ENCODE measurements around the gene MTFR2. TPM values are rescaled to one million over a fixed set of nuclear protein-coding genes. Genes with fewer than 3 reads are reported as not detected.

The MTFR2 gene
- 17.4 and 20.1 TPM in 2 replicates for polyA plus RNA-seq (2011; rRNA removed)
- 17.4 and 17.6 TPM in 2 replicates for polyA plus RNA-seq (2012; cell fraction: cytosol; rRNA removed)
- 15.4 and 21.6 TPM in 2 replicates for polyA plus RNA-seq (2012; cell fraction: nucleus; rRNA removed)
- 11.3 to 11.8 TPM (median 11.6 TPM) in 3 replicates for polyA plus RNA-seq (2017; fragmentation: RNase III; extraction: RNeasy Plus Mini Kit Qiagen cat#74134 plus additional on column Dnase treatment)
- 13.5 and 16.9 TPM in 2 replicates for polyA minus RNA-seq (2011; rRNA and poly(A)+ RNA removed)

DNA sequence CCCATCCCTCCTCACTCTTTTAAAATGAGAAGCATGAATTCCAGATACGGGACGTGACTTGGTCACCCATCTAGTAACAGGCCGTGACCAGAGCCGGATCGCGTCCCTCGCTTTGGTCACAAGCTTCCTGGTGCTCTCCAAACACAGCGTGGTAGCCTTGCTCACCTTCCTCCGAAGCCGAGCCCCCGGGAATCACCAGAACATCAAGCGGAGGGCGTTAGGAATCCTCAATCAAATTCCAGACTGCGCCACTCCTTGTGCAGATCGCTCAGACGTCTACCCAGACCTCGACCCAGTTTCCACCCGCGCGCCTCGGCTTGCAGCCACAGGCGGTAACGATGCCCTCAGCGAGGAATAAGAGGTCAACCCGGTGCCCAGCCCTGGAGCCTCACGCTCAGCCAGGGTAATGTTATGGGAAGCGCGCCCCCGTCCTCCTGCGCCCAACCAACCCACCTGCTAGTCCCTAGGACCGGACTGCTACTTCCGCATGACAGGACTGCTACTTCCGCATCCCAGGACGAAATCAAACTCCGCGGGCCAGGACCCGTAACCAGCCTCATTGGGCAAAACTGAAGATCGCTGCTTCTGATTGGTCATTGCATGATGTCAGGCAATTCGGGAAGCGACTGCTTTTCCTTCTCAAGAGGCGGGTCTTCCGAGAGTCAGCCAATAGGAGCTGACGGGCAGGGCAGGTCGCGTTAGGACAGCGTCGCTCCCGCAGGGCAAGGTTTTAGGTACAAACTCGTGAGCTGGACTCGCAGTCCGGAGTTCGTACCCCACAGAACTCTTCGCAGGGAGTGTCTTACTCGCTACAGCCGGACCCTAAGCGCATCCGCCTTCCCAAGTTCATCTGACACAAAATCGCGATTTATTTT is at the start of gene MTFR2:
Gene MTFR2, minus strand, starts transcription at position 501 of the 875 bp plus-strand sequence. CDS start 1,212 bp downstream, outside the sequence.
- H3K4me1 ChIP-seq, result peaks cover 16% of the 10 kb centered on the region; the same call in 2 of the 3 replicates
- FAIRE-seq (peak; percentile 46), DNase-seq (ENCODE audit: low read depth in 1 of 2, low spot score in 1 of 2) (peak; percentile 96 to 98), ATAC-seq (peak; percentile 89 to 95)
- peak within 1 kb of the TSS; percentile 81 to 93 for H3K27ac ChIP-seq
- H3K4me2 ChIP-seq, result peak within 1 kb of the TSS; percentile 99
- peak within 1 kb of the TSS; percentile 91 for H3K4me3 ChIP-seq
- POLR2A ChIA-PET, result interaction anchor here (0.5 to 4.6 kb wide), 5 partner anchors 9 to 39 kb away, joined by 3 to 33 read pairs (median 3); partner anchors contain the start of gene BCLAF1
- CTCF ChIA-PET, result interaction anchor here (0.5 to 2.2 kb wide), 6 partner anchors 13 to 297 kb away, joined by 3 to 7 read pairs (median 5); no protein-coding TSS in a partner anchor
- under 1% methylated on average over 31 of the region's 59 CpGs for WGBS (ENCODE audit: missing lambda C conversion rate)
- H3K9me3 ChIP-seq, result no peaks in the 10 kb centered on the region
- TF ChIP-seq, protein P1, sequence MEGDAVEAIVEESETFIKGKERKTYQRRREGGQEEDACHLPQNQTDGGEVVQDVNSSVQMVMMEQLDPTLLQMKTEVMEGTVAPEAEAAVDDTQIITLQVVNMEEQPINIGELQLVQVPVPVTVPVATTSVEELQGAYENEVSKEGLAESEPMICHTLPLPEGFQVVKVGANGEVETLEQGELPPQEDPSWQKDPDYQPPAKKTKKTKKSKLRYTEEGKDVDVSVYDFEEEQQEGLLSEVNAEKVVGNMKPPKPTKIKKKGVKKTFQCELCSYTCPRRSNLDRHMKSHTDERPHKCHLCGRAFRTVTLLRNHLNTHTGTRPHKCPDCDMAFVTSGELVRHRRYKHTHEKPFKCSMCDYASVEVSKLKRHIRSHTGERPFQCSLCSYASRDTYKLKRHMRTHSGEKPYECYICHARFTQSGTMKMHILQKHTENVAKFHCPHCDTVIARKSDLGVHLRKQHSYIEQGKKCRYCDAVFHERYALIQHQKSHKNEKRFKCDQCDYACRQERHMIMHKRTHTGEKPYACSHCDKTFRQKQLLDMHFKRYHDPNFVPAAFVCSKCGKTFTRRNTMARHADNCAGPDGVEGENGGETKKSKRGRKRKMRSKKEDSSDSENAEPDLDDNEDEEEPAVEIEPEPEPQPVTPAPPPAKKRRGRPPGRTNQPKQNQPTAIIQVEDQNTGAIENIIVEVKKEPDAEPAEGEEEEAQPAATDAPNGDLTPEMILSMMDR (IDR thresholded peaks at IDR 0.05), result no peak
- TF ChIP-seq POLR2AphosphoS2 (conservative IDR thresholded peaks at IDR 0.05; ENCODE audit: low read length), result peak; percentile 98
- no peak for TF ChIP-seq ZSCAN20 (CRISPR knock-in tag; IDR thresholded peaks at IDR 0.05)
- TF ChIP-seq, protein P2, sequence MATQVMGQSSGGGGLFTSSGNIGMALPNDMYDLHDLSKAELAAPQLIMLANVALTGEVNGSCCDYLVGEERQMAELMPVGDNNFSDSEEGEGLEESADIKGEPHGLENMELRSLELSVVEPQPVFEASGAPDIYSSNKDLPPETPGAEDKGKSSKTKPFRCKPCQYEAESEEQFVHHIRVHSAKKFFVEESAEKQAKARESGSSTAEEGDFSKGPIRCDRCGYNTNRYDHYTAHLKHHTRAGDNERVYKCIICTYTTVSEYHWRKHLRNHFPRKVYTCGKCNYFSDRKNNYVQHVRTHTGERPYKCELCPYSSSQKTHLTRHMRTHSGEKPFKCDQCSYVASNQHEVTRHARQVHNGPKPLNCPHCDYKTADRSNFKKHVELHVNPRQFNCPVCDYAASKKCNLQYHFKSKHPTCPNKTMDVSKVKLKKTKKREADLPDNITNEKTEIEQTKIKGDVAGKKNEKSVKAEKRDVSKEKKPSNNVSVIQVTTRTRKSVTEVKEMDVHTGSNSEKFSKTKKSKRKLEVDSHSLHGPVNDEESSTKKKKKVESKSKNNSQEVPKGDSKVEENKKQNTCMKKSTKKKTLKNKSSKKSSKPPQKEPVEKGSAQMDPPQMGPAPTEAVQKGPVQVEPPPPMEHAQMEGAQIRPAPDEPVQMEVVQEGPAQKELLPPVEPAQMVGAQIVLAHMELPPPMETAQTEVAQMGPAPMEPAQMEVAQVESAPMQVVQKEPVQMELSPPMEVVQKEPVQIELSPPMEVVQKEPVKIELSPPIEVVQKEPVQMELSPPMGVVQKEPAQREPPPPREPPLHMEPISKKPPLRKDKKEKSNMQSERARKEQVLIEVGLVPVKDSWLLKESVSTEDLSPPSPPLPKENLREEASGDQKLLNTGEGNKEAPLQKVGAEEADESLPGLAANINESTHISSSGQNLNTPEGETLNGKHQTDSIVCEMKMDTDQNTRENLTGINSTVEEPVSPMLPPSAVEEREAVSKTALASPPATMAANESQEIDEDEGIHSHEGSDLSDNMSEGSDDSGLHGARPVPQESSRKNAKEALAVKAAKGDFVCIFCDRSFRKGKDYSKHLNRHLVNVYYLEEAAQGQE (IDR thresholded peaks at IDR 0.05), result no peak
- no peak for TF ChIP-seq ZC3H11A (IDR thresholded peaks at IDR 0.05)
- TF ChIP-seq CHD2 (IDR thresholded peaks at IDR 0.05; ENCODE audit: low read length, partially characterized antibody), result no peak
- TF ChIP-seq RFX5 (IDR thresholded peaks at IDR 0.05), result no peak
- TF ChIP-seq, protein P3, sequence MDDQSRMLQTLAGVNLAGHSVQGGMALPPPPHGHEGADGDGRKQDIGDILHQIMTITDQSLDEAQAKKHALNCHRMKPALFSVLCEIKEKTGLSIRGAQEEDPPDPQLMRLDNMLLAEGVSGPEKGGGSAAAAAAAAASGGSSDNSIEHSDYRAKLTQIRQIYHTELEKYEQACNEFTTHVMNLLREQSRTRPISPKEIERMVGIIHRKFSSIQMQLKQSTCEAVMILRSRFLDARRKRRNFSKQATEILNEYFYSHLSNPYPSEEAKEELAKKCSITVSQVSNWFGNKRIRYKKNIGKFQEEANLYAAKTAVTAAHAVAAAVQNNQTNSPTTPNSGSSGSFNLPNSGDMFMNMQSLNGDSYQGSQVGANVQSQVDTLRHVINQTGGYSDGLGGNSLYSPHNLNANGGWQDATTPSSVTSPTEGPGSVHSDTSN (IDR thresholded peaks at IDR 0.05), result peak; percentile 47; the same call in 1 of the 2 replicates
- TF ChIP-seq, protein P4, sequence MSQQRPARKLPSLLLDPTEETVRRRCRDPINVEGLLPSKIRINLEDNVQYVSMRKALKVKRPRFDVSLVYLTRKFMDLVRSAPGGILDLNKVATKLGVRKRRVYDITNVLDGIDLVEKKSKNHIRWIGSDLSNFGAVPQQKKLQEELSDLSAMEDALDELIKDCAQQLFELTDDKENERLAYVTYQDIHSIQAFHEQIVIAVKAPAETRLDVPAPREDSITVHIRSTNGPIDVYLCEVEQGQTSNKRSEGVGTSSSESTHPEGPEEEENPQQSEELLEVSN (IDR thresholded peaks at IDR 0.05; ENCODE audit: borderline replicate concordance, low read depth), result no peak
- no peak for TF ChIP-seq FOSL2 (IDR thresholded peaks at IDR 0.05)
- TF ChIP-seq FOSL2 (CRISPR knock-in tag; IDR thresholded peaks at IDR 0.05), result no peak
- TF ChIP-seq ZNF302 (CRISPR knock-in tag; IDR thresholded peaks at IDR 0.05), result no peak
- TF ChIP-seq TP53 (CRISPR knock-in tag; IDR thresholded peaks at IDR 0.05), result peak; percentile 61; the same call in 1 of the 2 replicates
- no peak for TF ChIP-seq SREBF2 (IDR thresholded peaks at IDR 0.05)
- no peak for TF ChIP-seq EHF (CRISPR knock-in tag; IDR thresholded peaks at IDR 0.05)
- TF ChIP-seq EP300 (IDR thresholded peaks at IDR 0.05), result no peak
- no peak for TF ChIP-seq ZFP36 (IDR thresholded peaks at IDR 0.05; ENCODE audit: borderline replicate concordance, partially characterized antibody)
- peak in 1 of 2 experiments; percentile 53; a peak in 1 of 5 replicates for TF ChIP-seq JUN (IDR thresholded peaks at IDR 0.05)
- TF ChIP-seq FOSB (CRISPR knock-in tag; IDR thresholded peaks at IDR 0.05), result peak; percentile 72; the same call in 1 of the 2 replicates
- peak; percentile 50 for TF ChIP-seq POLR2A (IDR thresholded peaks at IDR 0.05; ENCODE audit: low read length)
- no peak for TF ChIP-seq CBX2 (IDR thresholded peaks at IDR 0.05; ENCODE audit: borderline replicate concordance, low read depth)
- no peak for TF ChIP-seq EHMT2 (IDR thresholded peaks at IDR 0.05; ENCODE audit: low read depth)
- TF ChIP-seq JUNB (IDR thresholded peaks at IDR 0.05), result no peak
- no peak for TF ChIP-seq MAFK (IDR thresholded peaks at IDR 0.05; ENCODE audit: partially characterized antibody)
- TF ChIP-seq ESRRA (IDR thresholded peaks at IDR 0.05; ENCODE audit: borderline replicate concordance, low read length), result no peak
- TF ChIP-seq RARB (CRISPR knock-in tag; IDR thresholded peaks at IDR 0.05), result peak; percentile 56; the same call in 1 of the 2 replicates
- TF ChIP-seq KDM5A (IDR thresholded peaks at IDR 0.05), result peak; percentile 40; the same call in 1 of the 2 replicates
- no peak for TF ChIP-seq RAD21 (conservative IDR thresholded peaks at IDR 0.05 in 1 of 2, IDR thresholded peaks at IDR 0.05 in 1 of 2)
- no peak for TF ChIP-seq NFE2L2 (conservative IDR thresholded peaks at IDR 0.05; ENCODE audit: low read length)
- TF ChIP-seq HOXA7 (CRISPR knock-in tag; IDR thresholded peaks at IDR 0.05), result no peak
- TF ChIP-seq HOXB5 (CRISPR knock-in tag; IDR thresholded peaks at IDR 0.05), result no peak
- TF ChIP-seq PHF8 (IDR thresholded peaks at IDR 0.05; ENCODE audit: borderline replicate concordance, low read depth), result no peak
- TF ChIP-seq, protein P5, sequence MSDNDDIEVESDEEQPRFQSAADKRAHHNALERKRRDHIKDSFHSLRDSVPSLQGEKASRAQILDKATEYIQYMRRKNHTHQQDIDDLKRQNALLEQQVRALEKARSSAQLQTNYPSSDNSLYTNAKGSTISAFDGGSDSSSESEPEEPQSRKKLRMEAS (IDR thresholded peaks at IDR 0.05), result peak; percentile 76
